GM18867 (cell line): ENCODE data around the gene EXD3.

Source experiments
- ATAC-seq: cut with Tn5 transposase; IDR thresholded peaks from one replicate; pipeline ENCODE4 v1.9.1; 2021; ENCODE audit warnings: mild to moderate bottlenecking, moderate library complexity; ENCODE audit not compliant: unreplicated experiment

Gene EXD3

DNA sequence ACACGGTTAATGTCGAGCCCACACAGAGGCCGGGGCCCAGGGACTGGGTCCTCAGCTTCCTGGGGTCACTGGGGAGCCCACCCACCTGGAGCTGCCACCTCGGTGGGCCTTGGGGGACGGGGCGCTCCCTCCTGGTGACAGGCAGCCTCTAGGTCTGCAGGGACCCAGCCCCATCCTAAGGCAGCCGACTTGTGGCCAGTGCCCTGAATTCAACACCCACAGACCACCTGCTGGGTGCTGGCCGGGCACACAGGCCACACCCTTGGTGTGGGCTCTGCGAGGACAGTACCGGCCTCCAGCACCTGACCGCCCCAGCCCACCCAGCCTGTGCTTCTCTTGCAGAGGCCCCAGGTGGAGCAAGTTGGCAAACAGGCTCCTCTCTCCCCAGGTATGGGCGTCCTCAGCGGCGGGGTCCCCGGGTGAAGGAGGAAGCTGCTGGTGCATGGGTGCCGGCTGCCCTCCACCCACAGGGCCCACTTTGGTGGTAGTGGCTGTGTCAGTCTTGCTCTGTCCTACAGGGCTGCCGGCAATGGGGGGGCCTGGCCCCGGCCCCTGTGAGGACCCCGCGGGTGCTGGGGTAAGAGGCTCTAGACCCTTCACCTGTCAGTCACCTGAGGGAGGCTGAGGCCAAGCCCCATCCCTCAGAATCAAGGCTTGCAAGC lies 9.9 kb upstream of the EXD3 start:
- no peak for ATAC-seq

DNA sequence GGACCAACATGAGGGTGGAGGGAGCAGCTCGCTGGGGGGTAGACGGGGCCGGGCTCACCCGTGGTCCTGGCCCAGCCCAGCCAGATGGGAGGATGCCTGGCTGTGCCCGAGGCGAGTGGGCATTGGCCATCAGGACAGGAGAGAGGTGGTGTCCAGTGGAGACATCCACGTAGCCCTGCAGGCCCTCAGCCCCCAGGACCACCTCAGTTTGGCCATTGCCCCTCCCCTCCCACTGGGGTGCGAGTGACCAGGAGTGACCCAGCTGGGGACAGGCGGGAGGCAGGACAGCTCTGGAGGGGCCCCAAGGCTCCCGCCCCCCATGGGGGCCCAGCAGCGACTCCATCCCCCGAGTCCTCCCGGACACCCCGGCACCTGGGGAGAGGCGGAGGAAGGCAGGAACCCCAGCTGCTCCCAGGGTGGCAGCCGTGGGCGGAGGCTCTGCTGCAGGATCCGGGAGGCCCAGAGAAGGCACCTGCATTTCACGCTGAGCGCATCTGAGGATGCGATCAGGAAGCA lies 8.5 kb upstream of the EXD3 start:
- no peak for ATAC-seq

DNA sequence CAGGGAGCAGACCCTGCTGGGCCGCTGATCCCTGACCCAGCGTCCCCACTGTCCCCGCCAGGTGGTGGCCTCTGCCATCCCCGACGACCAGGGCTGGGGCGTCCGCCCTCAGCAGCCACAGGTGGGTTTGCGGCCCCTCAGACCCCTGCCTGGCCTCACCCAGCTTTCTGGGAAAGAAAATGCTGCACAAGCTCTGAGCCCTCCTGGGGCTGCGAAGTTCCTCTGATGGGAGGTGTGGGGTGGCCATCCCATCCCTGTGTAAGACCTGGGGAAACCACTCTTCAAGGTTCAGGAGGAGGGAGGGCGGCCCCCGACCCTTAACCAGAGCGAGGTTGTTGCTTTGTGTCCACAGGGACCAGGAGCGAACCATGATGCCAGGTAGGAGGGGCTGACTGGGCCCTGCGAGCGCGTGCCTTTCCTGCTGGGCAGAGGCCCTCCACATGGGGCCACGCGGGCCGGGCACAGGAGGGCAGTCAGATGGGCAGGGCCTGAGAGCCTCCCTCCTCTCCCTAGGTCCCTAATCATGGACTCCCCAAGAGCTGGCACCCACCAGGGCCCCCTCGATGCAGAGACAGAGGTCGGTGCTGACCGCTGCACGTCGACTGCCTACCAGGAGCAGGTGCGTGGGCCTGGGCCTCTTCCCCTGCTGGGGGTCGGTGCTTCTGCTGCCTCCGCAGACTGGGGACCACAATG lies 7.9 kb upstream of the EXD3 start:
- ATAC-seq, result no peak

DNA sequence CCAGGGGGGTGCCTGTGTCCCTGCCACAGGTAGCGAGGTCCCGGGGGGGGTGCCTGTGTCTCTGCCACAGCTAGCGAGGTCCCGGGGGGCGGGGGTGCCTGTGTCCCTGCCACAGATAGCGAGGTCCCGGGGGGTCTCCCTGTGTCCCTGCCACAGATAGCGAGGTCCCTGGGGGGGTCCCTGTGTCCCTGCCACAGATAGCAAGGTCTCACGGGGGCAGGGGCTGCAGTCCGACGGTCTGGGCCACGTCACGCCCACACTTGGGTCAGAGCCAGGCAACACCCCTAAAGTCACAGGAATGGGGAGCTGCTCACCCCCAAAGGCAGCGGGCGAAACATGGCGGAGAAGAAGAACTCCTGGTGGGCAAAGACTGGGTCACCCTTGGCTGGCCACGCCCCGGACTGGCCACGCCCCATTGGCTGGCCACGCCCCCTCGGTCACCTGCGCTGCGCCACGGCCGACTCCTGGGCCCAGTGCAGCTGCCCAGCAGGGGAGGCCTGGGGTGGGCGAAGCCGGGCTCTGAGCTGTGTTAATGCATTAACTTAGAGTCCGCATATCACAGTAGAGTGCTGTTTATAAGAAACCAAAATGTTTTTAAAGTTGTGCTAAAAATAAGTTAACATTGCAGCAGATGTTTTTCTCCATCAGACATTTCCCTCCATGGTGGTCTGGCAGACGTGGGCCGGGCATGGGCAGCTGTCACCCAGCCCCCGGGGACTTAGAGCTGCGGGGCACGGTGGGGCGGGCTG lies 7.2 kb upstream of the EXD3 start:
- ATAC-seq, result peak; percentile 63

DNA sequence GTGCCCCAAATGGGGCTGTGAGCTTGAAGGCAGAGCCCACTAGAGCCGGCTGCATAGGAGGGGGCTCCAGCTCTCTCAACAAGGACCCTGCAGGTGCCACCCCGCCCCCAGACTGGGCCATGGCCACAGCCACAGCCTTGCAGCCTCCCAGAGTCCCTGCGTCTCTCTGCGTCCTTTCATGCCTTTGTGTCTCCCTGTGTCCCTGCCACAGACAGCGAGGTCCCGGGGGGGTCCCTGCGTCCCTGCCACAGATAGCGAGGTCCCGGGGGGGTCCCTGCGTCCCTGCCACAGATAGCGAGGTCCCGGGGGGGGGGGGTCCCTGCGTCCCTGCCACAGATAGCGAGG lies 6.6 kb upstream of the EXD3 start:
- ATAC-seq, result no peak

DNA sequence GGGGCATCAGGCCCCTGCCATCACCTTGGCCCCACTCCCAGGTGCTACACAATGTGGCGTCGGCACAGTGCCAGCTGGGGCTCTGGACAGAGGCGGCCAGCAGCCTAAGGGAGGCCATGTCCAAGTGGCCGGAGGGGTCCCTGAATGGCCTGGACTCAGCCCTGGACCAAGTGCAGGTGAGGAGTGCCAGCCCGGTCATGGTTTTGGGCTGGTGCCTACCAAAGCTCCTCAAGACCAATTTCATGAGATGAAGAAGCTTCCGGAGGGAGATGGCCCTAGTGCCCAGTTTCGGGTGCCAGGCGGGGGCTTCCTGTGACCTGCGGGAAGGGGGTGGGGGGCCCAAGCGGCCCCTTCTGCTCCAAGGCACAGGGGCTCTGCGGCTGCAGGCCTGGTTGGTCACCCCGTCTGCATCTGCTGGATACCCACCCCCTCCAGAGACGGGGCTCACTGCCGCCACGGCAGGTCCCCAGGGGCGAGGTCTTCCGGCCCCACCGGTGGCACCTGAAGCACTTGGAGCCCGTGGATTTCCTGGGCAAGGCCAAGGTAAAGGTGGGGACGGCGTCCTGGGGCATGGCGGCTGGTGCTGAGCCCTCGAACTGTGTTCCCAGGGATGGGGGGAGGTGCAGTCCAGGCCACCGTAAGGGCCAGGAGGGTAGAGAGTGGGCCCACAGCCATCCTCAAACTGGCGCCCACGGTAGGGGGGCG lies 6.0 kb upstream of the EXD3 start:
- ATAC-seq, result no peak

DNA sequence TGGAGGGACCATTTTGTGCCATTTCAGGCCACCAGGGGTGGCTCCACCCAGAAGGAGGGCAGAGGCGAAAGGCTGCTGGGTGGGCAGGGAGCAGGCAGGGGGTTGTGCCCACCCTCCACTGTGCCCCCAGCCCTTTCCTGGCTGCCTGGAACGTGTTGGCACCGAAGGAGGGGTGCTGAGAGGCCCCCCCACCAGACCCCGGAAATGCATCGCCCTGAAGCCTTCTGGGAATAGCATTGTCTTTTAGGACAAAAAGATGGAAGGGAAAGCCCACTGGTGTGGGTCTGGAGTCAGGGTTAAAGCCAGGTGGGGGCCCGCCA lies 5.3 kb upstream of the EXD3 start:
- no peak for ATAC-seq

DNA sequence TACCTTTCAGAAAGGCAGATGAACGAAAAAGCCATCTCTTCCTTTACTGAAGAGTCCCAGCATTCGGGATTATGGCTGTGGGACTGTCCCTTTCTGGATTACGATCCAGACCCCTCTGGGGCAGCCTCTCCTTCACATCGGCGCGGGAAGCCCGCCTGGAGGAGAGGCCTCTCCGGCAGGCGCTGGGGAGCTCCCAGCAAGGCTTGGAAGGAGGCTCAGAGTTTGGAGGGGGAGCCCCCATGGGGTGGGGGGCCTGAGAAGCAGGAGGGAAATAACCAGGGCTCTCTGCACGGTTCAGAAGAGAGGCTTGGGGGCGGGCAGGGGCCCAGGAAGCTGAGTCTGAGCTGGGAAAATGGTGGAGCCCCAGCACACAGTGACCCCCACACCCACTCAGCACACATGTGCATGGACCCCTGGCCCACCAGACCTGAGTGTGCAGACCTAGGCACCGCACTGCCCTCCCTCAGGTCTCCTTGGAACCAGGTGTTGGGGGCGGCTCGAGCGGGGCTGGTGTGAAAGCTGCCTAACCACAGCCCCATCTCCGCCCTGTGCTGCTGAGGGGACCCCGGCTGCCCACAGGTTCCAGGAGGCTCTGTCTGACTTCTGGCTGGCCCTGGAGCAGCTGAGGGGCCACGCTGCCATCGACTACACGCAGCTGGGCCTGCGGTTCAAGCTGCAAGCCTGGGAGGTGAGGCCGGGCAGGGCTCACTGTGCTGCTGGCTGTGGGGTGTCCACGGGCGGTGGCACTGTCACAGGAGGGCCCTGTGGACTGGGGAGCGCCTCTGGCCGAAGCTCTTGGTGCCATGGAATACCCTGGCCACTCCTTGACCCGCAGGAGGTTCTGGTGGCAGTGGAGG lies 4.7 kb upstream of the EXD3 start:
- ATAC-seq, result no peak

- ATAC-seq, result no peak
Observed at GRCh38 chr9:137426018-137426681, 3.2 kb upstream of the EXD3 start.

DNA sequence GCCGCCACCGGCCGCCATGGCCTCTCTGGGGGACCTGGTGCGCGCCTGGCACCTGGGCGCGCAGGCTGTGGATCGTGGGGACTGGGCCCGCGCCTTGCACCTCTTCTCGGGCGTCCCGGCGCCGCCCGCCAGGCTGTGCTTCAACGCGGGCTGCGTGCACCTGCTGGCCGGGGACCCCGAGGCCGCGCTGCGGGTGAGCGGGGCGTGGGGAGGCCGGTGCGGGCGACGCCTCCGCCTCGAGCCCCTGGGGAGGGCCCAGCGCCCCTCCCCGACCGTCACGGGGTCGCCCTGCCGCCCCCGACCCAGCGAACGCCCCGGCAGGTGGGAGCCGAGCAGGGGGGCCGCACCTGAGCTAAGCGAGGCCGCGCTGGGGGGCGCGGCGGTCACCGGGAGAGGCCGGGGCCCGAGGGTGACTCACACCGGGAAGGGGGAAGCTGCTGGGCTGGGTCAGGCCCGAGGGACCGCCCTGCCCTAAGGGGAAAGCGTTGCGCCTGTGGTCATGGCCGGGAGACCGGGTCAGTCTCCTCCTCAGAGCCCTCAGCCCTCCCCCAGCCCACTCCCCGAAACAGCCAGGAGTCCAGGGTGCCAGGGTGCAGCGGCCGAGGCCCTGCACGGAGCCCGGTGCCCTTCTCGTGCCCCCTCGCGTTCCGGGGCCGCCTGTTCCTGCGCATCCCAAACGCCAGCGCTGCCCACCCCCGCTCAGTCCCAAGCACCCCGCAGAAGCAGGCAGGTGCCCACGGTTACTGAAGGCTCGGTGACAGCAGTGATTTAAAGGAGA lies 741 bp upstream of the EXD3 start:
- peak; percentile 3 for ATAC-seq

- no peak for ATAC-seq
Observed at GRCh38 chr9:137421838-137422603, 941 bp downstream of the EXD3 start.

DNA sequence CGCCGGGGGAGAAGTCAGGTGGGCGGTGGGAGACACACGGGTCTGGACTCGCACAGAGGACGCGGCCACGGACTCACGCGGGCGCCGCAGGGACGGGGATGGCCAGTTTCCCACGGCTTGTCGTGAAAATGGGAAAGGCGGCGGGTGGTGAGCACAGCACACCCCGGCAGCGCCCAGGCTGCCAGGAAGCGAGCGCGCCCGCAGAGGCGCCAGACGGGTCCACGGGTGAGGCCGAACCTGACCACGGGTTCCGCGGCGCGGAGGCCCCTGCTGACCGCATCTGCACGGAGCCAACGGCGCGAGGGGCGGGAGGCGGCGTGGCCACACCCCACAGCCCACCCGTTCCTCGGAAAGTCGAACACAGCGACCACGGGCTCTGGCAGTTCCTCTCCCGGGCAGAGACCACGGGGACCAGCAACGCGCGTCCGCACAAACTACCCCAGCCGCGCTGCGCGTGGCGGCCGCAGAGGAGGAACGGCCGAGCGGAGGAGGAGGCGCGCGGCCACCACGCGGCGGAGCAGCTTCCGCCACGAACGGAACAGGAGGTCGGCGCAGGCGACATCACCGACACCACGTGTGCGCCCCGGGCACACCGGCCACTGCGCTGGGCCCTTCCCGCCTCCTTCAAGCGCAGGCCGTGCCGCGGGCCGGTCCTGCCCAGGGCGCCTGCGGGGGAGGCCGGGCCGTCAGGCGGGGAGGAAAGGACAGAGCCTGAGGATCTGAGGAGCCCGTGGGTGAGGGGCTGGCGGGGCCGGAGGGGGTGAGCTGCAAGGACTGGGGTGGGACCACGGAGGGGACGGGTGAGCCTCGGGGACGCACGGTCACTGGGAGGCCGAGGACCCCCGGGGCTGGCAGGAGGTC lies 5.6 kb downstream of the EXD3 start:
- ATAC-seq, result no peak

DNA sequence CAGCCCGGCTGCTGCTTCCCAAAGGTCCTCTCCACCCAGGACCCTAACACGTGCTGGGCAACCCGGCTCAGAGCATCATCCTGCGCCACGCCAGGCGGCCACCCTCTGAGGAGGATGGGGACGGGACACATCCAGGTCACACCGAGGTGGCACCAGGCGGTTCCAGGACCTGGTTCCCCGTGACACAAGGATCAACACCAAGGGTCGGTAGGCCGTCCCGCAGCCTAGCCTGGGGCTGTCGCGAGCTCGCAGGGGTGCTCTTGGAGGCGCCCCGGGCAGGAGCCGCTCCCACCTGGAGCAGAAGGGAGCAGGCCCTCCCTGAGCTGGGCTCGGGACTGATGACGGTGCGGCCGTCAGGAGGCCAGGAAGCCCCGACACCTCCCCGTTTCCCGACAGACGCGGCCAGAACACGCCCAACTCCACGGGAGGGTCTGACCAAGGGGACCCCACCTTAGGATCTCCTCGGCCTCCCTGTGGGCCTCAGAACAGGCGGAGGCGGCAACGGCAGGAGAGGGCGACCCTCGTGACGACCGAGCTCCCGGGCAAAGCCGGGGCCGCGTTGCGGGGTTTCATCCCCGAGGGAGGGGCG lies 6.3 kb downstream of the EXD3 start:
- no peak for ATAC-seq

DNA sequence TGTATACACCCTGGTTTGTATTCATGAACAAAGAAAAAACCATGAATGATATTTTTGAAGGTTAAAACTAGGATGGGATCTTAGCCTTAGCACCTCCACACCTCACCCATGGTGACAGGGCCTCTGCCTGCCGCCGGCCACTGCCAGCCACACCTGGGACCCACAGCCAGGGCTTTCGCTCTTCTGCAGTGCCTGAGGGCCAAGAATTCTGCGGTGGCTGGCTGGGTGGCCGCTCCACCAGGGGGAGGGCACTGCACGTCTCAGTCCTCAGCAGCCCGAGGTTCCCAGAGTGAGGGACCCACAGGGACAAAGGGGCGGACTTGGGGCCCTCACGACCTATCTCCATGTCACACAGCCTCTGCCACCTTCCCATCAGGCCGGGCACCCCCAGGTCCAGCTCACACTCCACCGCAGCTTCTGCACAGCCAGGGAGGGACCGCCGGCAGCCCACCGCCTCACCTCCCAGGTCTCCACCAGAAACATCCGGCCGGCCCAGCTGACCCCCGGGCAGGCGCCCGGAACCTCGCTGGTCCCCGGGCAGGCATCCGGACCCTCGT lies 6.9 kb downstream of the EXD3 start:
- no peak for ATAC-seq

DNA sequence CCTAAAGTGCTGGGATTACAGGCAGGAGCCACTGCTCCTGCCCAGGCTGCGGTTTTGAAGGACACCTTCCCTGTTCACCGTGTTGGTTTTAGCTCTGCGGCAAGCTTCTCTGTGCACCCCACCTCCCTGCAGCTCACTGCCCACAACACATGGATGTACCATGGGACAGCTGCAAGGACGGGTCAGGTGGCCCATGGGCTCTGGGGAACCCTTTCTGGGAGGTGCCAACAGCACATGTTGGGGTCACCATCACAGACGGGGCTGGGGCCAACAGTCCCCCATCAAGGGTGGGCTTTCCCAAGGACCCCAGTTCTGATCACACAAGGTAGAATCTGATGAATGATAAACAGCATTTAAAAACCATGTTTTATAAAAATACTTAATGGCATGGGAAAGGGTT lies 7.5 kb downstream of the EXD3 start:
- ATAC-seq, result no peak

- no peak for ATAC-seq
Observed at GRCh38 chr9:137412431-137412830, 10.5 kb downstream of the EXD3 start.
